Measurements from ENCODE around the gene TMEM35A. TPM values are rescaled to one million over a fixed set of nuclear protein-coding genes. Genes with fewer than 3 reads are reported as not detected.

Gene TMEM35A
- total and polyA plus RNA-seq, 9 of the 15 experiments (the other 6 are each of a cell fraction or from before 2014, with no cell fraction given): not detected

DNA sequence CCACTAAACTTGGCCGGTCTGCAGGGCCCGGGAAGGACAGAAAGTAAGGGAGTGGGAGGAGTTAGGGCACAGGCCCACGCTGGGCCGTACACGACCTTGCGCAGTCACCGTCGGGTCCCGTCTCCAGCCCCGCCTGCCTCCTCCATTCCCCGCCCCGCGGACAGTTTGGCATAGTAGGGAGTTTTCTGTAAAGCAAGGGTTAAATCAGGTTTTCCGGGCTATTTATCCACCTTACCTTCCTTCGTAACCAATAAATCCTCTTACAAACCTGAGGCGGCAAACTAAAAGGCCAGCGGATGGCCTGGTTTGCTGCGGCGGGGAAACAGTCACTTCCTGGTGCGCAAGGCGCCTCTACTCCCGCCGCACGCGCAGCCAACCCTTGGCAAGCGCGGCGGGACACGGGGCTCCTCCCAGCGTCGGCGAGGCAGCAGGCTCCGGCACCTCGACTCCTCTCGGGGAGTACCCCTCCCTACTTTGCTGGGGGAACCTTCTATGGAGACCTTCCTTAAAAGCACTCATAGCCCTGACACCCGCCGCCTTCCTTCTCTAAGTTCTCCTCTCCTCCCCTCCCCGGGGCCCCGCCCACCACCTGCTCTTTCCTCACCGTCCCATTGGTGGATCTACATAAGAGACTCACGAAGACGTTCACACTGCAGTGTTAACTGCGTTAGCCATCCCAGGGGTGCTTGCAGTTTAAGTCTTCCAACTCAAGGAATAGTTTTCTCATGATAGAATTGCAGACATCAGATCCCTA is 27.0 kb upstream of the TMEM35A start, which contains the start of gene TRMT2B (continued):
- TF ChIP-seq, protein P1, sequence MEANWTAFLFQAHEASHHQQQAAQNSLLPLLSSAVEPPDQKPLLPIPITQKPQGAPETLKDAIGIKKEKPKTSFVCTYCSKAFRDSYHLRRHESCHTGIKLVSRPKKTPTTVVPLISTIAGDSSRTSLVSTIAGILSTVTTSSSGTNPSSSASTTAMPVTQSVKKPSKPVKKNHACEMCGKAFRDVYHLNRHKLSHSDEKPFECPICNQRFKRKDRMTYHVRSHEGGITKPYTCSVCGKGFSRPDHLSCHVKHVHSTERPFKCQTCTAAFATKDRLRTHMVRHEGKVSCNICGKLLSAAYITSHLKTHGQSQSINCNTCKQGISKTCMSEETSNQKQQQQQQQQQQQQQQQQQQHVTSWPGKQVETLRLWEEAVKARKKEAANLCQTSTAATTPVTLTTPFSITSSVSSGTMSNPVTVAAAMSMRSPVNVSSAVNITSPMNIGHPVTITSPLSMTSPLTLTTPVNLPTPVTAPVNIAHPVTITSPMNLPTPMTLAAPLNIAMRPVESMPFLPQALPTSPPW (CRISPR knock-in tag; IDR thresholded peaks at IDR 0.05): peak; percentile 80
- TF ChIP-seq, protein P2, sequence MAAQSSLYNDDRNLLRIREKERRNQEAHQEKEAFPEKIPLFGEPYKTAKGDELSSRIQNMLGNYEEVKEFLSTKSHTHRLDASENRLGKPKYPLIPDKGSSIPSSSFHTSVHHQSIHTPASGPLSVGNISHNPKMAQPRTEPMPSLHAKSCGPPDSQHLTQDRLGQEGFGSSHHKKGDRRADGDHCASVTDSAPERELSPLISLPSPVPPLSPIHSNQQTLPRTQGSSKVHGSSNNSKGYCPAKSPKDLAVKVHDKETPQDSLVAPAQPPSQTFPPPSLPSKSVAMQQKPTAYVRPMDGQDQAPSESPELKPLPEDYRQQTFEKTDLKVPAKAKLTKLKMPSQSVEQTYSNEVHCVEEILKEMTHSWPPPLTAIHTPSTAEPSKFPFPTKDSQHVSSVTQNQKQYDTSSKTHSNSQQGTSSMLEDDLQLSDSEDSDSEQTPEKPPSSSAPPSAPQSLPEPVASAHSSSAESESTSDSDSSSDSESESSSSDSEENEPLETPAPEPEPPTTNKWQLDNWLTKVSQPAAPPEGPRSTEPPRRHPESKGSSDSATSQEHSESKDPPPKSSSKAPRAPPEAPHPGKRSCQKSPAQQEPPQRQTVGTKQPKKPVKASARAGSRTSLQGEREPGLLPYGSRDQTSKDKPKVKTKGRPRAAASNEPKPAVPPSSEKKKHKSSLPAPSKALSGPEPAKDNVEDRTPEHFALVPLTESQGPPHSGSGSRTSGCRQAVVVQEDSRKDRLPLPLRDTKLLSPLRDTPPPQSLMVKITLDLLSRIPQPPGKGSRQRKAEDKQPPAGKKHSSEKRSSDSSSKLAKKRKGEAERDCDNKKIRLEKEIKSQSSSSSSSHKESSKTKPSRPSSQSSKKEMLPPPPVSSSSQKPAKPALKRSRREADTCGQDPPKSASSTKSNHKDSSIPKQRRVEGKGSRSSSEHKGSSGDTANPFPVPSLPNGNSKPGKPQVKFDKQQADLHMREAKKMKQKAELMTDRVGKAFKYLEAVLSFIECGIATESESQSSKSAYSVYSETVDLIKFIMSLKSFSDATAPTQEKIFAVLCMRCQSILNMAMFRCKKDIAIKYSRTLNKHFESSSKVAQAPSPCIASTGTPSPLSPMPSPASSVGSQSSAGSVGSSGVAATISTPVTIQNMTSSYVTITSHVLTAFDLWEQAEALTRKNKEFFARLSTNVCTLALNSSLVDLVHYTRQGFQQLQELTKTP (IDR thresholded peaks at IDR 0.05; ENCODE audit: low read depth in 1 of 2, partially characterized antibody in 2 of 2): no peak
- TF ChIP-seq POLR2A (conservative IDR thresholded peaks at IDR 0.05) (peak; percentile 80), MEIS2 (IDR thresholded peaks at IDR 0.05; ENCODE audit: partially characterized antibody) (peak; percentile 70), SUPT5H (IDR thresholded peaks at IDR 0.05) (peak; percentile 74), NFE2 (IDR thresholded peaks at IDR 0.05; ENCODE audit: low read depth) (peak; percentile 73), GABPA (tag; conservative IDR thresholded peaks at IDR 0.05; ENCODE audit: low read depth) (peak; percentile 63; the same call in 1 of the 2 replicates), CCNT2 (IDR thresholded peaks at IDR 0.05; ENCODE audit: borderline replicate concordance, extremely low read depth, insufficient read length, low read depth, low read length) (peak; percentile 39), ATF1 (CRISPR knock-in tag; IDR thresholded peaks at IDR 0.05) (no peak), ATF1 (tag; IDR thresholded peaks at IDR 0.05) (peak; percentile 70), NFYB (IDR thresholded peaks at IDR 0.05; ENCODE audit: extremely low read depth, insufficient read length) (peak; percentile 11), BRF1 (IDR thresholded peaks at IDR 0.05; ENCODE audit: borderline replicate concordance, extremely low read depth, insufficient read length) (no peak), MCM3 (IDR thresholded peaks at IDR 0.05) (no peak), ZNF134 (CRISPR knock-in tag; conservative IDR thresholded peaks at IDR 0.05) (0 out of 2 replicates have a peak, but pooled peaks have one; percentile 13), POLR2AphosphoS5 (IDR thresholded peaks at IDR 0.05; ENCODE audit: control insufficient read depth, insufficient read depth, low read depth, low read length) (peak; percentile 40; the same call in 1 of the 2 replicates), U2AF2 (optimal IDR thresholded peaks at IDR 0.05; ENCODE audit: low read depth, low read length) (no peak), RBM22 (IDR thresholded peaks at IDR 0.05; ENCODE audit: low read depth, low read length, poor library complexity, severe bottlenecking) (no peak)
- TF ChIP-seq, protein P3, sequence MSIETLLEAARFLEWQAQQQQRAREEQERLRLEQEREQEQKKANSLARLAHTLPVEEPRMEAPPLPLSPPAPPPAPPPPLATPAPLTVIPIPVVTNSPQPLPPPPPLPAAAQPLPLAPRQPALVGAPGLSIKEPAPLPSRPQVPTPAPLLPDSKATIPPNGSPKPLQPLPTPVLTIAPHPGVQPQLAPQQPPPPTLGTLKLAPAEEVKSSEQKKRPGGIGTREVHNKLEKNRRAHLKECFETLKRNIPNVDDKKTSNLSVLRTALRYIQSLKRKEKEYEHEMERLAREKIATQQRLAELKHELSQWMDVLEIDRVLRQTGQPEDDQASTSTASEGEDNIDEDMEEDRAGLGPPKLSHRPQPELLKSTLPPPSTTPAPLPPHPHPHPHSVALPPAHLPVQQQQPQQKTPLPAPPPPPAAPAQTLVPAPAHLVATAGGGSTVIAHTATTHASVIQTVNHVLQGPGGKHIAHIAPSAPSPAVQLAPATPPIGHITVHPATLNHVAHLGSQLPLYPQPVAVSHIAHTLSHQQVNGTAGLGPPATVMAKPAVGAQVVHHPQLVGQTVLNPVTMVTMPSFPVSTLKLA (conservative IDR thresholded peaks at IDR 0.05): peak; percentile 69 to 79
- TF ChIP-seq, protein P4, sequence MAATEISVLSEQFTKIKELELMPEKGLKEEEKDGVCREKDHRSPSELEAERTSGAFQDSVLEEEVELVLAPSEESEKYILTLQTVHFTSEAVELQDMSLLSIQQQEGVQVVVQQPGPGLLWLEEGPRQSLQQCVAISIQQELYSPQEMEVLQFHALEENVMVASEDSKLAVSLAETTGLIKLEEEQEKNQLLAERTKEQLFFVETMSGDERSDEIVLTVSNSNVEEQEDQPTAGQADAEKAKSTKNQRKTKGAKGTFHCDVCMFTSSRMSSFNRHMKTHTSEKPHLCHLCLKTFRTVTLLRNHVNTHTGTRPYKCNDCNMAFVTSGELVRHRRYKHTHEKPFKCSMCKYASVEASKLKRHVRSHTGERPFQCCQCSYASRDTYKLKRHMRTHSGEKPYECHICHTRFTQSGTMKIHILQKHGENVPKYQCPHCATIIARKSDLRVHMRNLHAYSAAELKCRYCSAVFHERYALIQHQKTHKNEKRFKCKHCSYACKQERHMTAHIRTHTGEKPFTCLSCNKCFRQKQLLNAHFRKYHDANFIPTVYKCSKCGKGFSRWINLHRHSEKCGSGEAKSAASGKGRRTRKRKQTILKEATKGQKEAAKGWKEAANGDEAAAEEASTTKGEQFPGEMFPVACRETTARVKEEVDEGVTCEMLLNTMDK (IDR thresholded peaks at IDR 0.05; ENCODE audit: borderline replicate concordance, insufficient read depth, low read depth, low read length, poor library complexity, severe bottlenecking): no peak

All from K562 (cell line).